NCI-H510A treated with DMSO at 0.1 percent for 48 hours (cell line): Measurements from ENCODE around the gene SNRPD3.
A peak's percentile ranks its signal among the peaks of the same experiment; 100 is the strongest.
"Not testable (repeated sequence)": the region's sequence is repeated elsewhere in the genome, so short reads cannot be mapped to it uniquely, and the experiment has no call there.

Source experiments
- DNase-seq: peaks from one replicate; lab custom pipeline; 2025; lab: John Stamatoyannopoulos, UW

SNRPD3 gene

DNA sequence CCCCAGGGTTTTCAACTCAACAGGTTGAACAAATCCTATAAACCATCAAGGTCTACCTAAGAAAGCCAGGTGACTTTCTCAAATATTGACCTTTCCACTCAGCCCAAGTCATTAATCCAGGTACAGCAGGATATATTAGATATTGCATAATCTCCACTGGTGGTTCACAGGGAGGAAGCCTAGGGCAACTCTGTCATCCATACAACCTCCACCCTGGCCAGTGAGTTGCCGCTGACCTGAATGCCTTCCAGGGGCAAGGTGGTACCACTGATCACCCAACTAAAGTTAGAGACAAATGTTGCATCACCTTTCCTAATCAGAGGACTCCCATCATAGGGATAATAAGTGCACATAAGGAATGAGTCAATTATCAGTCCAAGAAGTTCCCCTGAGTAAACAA is 23.7 kb upstream of the SNRPD3 start:
- DNase-seq: peak; percentile 49

DNA sequence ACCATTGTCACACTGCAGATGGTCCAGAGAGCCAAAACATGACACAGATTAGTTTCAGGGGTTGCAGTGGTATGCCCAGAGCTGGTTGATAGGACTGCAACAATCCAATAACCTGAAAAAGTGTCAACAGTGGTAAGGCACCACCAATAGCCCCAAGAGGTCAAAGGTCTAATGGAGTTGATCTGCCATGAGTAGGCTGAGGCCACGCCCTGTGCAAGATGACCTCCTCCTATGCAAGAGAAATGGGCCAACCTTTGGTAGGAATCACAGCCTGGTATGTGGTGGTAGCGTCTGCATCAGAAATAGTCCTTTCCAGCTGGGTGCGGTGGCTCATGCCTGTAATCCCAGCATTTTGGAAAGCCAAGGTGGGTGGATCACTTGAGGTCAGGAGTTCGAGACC is 20.5 kb upstream of the SNRPD3 start:
- DNase-seq: no peak

GRCh38 chr22:24536089-24536488 is 19.7 kb upstream of the SNRPD3 start:
- no peak for DNase-seq

DNA sequence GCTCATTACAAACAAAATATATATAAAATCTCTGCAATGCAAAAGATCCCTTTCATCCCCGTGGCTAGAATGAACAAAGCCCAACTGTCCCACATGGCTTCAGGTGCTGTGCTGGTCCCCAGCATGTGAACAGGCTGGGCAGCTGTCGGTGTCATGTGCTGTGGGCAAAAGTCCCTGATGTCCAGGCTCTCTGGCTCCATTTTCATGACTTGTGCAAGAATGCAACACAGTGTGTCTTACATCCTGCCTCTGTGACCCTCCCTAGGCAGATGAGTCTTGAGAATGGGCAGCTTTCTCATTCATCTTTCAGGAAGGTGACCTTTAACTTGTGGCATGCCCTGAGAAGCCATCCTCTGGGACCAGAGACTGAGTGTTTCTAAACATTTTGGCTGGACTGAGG is 15.3 kb upstream of the SNRPD3 start:
- no peak for DNase-seq

- no peak for DNase-seq
These were observed 13.9 kb upstream of the SNRPD3 start for GRCh38 chr22:24541681-24542515.

DNA sequence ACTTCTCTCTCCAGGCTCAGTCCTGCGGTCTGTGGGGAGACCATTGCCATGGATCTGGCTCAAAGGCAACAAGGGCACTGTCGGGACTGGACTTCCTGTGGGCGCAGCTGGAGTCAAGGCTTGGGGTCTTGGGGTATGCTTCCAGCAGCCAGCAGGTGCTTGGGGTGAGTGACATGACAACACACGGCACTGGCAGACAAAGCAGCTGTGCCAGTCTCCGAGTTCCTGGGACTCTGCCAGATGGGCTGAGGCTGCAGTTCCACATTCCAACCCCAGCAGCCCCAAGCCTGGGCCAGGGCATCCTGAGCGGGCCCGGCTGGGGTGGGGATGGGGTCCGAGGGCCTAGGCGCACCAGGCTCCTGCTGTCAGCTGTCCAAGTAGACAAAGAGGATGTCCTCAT is 13.2 kb upstream of the SNRPD3 start:
- DNase-seq: no peak

DNA sequence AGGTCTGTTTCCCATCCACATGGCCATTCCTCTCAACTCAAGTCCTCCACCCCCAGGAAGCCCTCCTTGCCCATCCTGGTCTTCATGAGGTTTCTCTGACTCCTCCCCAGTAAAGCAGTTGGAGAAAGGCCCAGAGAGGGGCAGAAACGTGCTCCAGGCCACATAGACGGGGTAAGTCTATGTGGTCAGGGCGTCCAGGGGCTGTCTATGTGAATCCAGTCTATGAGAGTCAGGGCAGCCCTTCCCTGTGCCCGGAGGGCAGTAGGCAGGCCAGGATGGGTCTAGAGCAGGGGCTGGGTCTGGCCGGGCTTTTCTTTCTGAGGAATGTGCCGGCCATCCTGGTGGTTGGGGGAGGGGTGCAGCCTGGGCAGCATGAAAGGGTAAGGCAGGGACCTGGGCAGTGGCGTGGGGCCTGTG is 12.6 kb upstream of the SNRPD3 start:
- DNase-seq: no peak

- DNase-seq: no peak
These were observed 12.0 kb upstream of the SNRPD3 start for GRCh38 chr22:24543679-24544243.

DNA sequence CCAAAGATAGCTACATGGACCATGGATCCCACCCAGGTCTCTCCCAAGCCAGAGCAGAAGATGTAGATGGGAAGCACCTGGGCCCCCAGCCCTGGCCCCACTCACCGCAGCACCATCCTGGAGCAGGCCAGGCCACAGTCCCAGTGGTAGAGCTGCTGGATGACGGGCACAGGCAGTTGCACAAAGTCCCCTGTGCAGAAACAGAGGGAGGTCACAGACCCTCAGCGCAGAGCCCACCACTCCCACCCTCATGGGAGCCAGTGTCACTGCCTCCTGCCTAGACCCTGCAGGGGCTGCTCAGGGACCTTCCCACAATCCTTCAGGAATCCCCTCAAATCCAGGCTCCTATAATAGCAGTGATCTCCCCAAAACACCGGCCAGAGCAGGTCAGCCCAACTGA is 7.0 kb upstream of the SNRPD3 start:
- DNase-seq: no peak

DNA sequence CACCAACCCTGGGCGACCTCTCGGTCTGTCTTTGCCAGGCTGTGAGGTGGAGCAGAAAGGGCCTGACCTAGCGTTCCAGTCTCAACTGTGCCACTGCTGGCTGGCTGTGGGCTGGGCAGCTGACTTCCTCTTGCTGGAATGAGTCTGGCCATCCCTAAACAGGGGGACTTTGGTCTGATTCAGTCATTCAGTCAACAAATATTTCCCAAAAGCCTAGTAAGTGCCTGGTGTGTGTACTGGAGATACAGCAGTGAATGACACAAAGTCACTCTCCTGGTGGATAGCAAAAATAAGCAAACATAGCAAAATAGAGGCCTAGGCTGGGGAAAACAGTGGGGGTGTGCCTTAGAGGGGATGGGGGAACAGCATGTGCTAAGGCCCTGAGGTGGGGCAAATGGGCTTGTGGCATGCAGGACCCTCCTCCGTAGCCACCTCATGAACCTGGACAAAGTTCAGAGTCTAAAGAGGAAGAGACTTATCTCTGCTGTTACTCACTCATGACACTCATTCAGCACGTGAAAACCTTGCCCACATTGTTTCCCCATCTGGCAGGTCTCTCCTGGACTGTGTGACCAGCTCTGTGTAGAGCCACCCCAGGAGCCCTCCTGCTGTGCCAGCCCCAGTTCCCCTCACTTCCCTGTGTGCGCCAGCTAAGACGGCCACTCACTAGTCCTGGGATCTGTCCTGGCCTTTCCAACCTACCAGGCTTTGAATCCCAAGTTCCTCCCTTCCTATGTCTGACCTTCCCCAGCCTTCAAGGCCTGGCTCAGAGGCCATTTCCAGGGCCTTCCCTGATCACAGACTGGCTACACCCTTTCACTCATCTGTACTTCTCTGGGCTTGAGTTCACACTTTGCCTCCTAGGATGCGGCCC is 5.5 kb upstream of the SNRPD3 start:
- no peak for DNase-seq

DNA sequence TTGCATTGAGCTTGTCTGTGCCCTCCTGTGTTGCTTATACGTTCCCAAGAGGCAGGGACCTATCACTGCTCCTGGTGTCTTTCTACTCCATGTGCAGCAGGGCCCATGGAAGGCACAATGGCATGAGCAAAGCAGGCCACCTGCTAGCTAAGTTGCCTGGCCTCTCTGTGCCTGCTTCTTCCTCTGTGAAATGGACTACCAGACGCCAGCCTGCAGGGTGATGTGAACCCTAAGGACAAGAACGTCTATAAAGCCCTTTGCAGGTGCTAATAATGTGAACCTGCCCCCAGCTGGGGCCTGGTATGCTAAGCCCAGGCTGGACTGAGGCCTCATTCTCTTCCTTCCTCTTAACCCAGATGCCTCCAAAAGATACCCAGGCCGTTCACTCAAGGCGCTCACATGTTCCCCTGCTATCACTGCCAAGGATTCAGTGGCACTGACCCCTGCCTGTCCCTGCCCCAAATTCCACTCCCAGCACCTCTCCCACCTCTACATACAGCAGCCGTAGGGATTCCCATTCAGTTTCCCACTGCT is 4.8 kb upstream of the SNRPD3 start:
- DNase-seq: no peak

DNA sequence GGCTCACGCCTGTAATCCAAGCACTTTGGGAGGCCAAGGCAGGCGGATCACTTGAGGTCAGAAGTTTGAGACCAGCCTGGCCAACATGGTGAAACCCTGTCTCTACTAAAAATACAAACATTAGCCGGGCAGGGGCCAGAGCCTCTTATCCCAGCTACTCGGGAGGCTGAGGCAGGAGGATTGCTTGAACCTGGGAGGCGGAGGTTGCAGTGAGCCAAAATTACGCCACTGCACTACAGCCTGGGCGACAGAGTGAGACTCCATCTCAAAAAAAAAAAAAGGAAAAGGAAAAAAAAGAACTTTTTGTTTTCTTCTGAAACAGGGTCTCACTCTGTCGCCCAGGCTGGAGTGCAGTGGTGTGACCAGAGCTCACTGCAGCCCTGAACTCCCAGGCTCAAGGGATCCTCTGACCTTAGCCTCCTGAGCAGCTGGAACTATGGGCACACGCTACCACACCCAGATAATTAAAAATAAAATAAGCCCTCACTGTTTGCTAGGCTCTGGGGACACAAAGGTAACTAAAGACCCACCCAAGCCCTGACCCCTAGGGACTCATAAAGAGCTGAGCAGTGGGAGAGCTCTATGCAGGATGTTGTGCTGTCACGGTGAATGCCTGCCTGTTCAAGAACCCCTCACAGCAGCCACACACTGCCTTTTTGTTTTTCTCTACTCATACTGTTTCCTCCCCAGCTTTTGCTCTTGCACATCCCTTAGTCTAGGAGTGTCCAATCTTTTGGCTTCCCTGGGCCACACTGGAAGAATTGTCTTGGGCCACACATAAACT is 3.1 kb upstream of the SNRPD3 start:
- not testable (repeated sequence) for DNase-seq

DNA sequence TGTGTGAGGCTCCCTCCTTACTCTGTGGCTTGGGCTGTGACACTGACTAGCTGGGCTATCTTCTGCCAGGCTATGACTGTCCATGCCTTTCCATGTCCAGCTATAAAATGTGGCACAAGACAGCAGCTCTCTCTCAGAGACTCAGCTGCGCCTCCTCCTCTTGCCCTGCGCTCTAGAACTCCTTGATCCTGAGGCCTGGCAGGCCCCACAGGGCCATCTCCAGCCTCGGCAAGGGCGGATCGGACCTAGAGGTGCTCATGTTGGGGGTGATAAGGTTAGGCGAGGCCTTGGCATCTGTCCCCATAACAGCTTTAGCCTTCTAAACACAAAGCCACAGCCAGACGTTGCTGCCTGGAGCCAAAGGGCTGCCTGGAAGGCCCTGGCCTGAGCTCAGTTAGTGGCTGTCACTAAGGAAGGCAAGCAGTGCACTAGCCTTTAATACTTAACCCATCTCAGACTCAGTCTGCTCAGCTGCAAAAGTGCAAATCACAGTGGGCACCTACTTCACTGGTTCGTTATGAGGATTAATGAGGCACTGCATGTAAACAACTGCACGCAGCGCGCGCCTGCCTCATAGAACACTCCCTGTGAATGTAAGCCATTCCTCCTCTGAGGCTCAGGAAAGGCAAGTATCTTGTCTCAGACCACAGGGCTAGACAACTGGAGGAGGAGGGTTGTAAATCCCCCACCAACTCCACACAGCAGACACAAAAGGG is 2.0 kb upstream of the SNRPD3 start:
- no peak for DNase-seq

- no peak for DNase-seq
These were observed 1.3 kb upstream of the SNRPD3 start, which contains the start of gene GUCD1 for GRCh38 chr22:24554313-24555164. TSS of gene GUCD1 (minus strand) at chr22:24555138. CDS start at chr22:24554991, 147 bp downstream.

GRCh38 chr22:24559471-24559870 is 3.7 kb downstream of the SNRPD3 start:
- DNase-seq: no peak

GRCh38 chr22:24563246-24563645 is 7.4 kb downstream of the SNRPD3 start:
- no peak for DNase-seq

- DNase-seq: no peak
These were observed 8.7 kb downstream of the SNRPD3 start for GRCh38 chr22:24564376-24565058.

DNA sequence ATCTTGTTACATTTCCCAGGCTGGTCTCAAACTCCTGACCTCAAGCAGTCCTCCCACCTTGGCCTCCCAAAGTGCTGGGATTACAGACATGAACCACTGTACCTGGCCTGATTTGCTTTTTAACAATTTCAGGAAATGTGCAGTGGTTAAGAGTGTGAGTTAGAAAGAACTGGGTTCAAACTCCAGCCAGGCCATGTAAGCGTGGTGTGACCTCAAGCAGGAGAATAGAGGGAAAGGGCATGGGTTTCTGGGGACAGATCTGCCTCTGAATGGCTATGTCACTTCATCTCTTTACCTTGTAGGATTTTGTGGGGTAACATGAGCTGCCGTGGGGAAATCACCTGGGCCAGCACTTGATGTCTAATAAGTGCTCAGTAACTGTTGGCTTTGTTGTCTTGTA is 9.3 kb downstream of the SNRPD3 start:
- no peak for DNase-seq

DNA sequence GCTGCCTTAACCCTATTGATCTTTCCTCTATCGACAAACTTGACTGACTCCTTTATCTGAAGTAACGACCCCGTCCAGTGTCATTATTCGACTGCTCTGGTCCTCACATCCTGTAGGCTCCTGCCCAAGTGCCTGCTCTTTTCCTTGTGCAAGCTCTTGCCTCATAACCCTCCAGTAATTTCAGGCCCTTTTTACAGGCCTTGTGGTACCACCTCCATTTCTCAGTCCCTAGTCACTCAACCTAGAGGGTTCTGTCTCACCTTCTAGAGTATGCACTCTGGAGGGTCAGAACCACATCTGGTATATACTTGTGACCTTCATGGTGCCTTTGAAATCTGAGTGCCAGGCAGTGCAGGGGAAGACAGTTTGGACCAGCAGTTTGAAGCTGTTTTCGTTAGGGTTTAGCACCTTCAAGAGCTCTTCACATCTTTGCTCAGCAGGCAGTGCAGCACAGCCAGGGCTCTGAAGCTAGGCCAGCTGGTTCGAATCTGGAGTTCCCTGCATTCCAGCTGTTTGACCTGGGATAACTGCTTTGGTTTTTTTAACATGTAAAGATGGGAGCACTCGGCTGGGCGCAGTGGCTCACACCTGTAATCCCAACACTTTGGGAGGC is 11.2 kb downstream of the SNRPD3 start:
- peak; percentile 45 for DNase-seq
